ENCODE data around the gene COX7C. TPM values are rescaled to one million over a fixed set of nuclear protein-coding genes. Genes with fewer than 3 reads are reported as not detected.
"Not testable (repeated sequence)": the region's sequence is repeated elsewhere in the genome, so short reads cannot be mapped to it uniquely, and the experiment has no call there.

The COX7C gene
- polyA plus RNA-seq, 4 donors: 913 to 1,186 (median 1,050) TPM

- DNase-seq (ENCODE audit: low read depth in 4 of 4, low spot score in 2 of 4): not testable (repeated sequence)
Measured at GRCh38 chr5:86660771-86661170, 43.0 kb downstream of the COX7C start.

- DNase-seq (ENCODE audit: low read depth in 4 of 4, low spot score in 2 of 4): no peak
Measured at GRCh38 chr5:86664173-86664572, 46.4 kb downstream of the COX7C start.

GRCh38 chr5:86665984-86666760 is 48.4 kb downstream of the COX7C start:
- DNase-seq (ENCODE audit: low read depth in 4 of 4, low spot score in 2 of 4): no peak

GRCh38 chr5:86666981-86667380 is 49.2 kb downstream of the COX7C start:
- no peak for DNase-seq (ENCODE audit: low read depth in 4 of 4, low spot score in 2 of 4)
